Ascending aorta (tissue), 2 donors: ENCODE measurements around the gene TYMS. TPM values are rescaled to one million over a fixed set of nuclear protein-coding genes. Genes with fewer than 3 reads are reported as not detected.

ENCODE experiments used
- DNase-seq, 2 donors: peaks; one replicate each; pipeline ENCODE4 v3.0.0-alpha.2; 2019; ENCODE audit warnings: low spot score in 2 of 2
- H3K27ac ChIP-seq, 2 donors: fragments of 200-600 bp; sonication (generic); one replicate each; pipeline ENCODE4 v1.5.1; 2016 to 2017; ENCODE audit warnings: mild to moderate bottlenecking in 1 of 2
- H3K27me3 ChIP-seq: fragments of 200-600 bp; sonication (generic); one replicate; pipeline ENCODE4 v1.5.1; 2017
- H3K36me3 ChIP-seq, 2 donors: fragments of 200-600 bp; sonication (generic); one replicate each; pipeline ENCODE4 v1.5.1; 2016
- H3K4me1 ChIP-seq, 2 donors: fragments of 200-600 bp; sonication (generic); one replicate each; pipeline ENCODE4 v1.5.1; 2016 to 2017; ENCODE audit warnings: mild to moderate bottlenecking in 1 of 2
- H3K4me3 ChIP-seq, 2 donors: fragments of 200-600 bp; sonication (generic); one replicate each; pipeline ENCODE4 v1.5.1; 2016 to 2017; ENCODE audit warnings: mild to moderate bottlenecking in 1 of 2
- H3K9me3 ChIP-seq, 2 donors: fragments of 200-600 bp; sonication (generic); one replicate each; pipeline ENCODE4 v1.5.1; 2016
- intact Hi-C: fragments of 100-400 bp; cut with DNase I; formaldehyde crosslinking; loops from one replicate; pipeline ENCODE4 v1.15.1; 2023
- total RNA-seq: library from RNA; depleted of rRNA; stranded (reverse); fragments of >200 nt; gene quantifications from one replicate; pipeline ENCODE4 v1.1.0, GENCODE V29; 2016
- TF ChIP-seq, protein P1 (sequence below), 3 experiments: fragments of 200-600 bp in 2 of 3; fragments of 450-650 bp in 1 of 3; sonication (generic) in 2 of 3; IDR thresholded peaks; one replicate each; pipeline ENCODE4 v1.5.1; 2016 to 2019; ENCODE audit warnings: antibody characterized with exemption in 3 of 3, mild to moderate bottlenecking in 1 of 3, moderate library complexity in 1 of 3

Gene TYMS
- total RNA-seq, 1 donor from 2014 or later: 0.53 TPM

DNA sequence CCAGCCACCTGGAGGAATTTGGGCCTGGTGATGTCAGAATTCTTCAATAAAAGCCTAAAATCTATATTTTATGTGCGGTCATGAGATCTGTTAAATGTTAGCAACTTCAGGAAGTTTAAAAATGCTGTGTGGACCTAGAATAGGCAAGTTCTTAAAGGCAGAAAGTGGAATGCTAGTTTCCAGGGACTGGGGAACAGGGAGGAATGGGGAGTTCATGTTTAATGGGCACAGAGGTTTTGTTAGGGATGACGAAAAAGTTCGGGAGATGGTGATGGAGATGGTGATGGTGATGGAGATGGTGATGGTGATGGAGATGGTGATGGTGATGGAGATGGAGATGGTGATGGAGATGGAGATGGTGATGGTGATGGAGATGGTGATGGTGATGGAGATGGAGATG is 9.2 kb downstream of the TYMS start:
- no peak overlapping the region for H3K4me3 ChIP-seq
- no peak for DNase-seq
- TF ChIP-seq, protein P1, sequence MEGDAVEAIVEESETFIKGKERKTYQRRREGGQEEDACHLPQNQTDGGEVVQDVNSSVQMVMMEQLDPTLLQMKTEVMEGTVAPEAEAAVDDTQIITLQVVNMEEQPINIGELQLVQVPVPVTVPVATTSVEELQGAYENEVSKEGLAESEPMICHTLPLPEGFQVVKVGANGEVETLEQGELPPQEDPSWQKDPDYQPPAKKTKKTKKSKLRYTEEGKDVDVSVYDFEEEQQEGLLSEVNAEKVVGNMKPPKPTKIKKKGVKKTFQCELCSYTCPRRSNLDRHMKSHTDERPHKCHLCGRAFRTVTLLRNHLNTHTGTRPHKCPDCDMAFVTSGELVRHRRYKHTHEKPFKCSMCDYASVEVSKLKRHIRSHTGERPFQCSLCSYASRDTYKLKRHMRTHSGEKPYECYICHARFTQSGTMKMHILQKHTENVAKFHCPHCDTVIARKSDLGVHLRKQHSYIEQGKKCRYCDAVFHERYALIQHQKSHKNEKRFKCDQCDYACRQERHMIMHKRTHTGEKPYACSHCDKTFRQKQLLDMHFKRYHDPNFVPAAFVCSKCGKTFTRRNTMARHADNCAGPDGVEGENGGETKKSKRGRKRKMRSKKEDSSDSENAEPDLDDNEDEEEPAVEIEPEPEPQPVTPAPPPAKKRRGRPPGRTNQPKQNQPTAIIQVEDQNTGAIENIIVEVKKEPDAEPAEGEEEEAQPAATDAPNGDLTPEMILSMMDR (IDR thresholded peaks at IDR 0.05): no peak
- H3K27ac ChIP-seq: no peak overlapping the region
- no peaks in the 10 kb centered on the region for H3K27me3 ChIP-seq
- H3K4me1 ChIP-seq: no peaks in the 10 kb centered on the region
- peaks cover 2 to 18% of the 10 kb centered on the region in 2 donors for H3K36me3 ChIP-seq
- intact Hi-C loops: no loop called here
- H3K9me3 ChIP-seq: no peaks in the 10 kb centered on the region

DNA sequence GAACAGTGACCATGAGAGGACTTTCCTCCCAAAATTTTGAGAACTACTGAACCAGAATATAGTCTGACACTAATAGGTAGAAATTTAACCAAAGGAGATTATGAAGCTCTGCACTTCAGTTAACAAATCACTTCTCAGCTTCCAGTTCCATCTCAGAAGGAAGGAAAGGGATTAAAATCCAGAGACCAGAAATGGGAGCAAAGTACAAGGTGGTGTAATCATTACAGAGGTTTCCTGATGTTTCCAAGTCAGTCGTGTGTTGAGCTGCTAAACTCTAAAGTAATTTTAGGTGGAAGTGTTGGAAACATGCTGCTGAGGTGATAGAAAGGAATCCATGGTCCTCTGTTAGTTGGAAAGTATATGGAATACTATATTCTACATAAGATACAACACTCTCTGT is 10.8 kb downstream of the TYMS start:
- no peaks in the 10 kb centered on the region for H3K9me3 ChIP-seq
- H3K36me3 ChIP-seq: peaks cover 4 to 34% of the 10 kb centered on the region in 2 donors
- H3K27me3 ChIP-seq: no peaks in the 10 kb centered on the region
- intact Hi-C loops: no loop called here
- no peaks in the 10 kb centered on the region for H3K4me1 ChIP-seq
- no peak overlapping the region for H3K27ac ChIP-seq
- DNase-seq: no peak
- TF ChIP-seq, protein P1 (IDR thresholded peaks at IDR 0.05): no peak
- H3K4me3 ChIP-seq: no peak overlapping the region

DNA sequence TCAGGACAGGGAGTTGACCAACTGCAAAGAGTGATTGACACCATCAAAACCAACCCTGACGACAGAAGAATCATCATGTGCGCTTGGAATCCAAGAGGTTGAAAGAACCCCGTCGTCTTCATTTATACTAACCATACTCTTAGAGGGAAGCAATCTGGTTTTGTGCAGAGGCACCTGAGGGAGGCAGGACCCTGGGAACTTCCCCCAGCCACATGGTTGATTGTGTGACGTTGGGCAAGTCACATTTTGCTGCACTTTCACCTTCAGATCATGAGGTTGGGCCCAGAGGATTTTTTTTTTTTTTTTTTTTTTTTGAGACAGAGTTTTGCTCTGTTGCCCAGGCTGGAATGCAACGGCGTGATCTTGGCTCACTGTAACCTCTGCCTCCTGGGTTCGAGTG is 11.6 kb downstream of the TYMS start:
- H3K36me3 ChIP-seq: peaks cover 4 to 40% of the 10 kb centered on the region in 2 donors
- H3K27ac ChIP-seq: no peak overlapping the region
- TF ChIP-seq, protein P1 (IDR thresholded peaks at IDR 0.05): no peak
- no peak overlapping the region for H3K4me3 ChIP-seq
- no peaks in the 10 kb centered on the region for H3K27me3 ChIP-seq
- DNase-seq: no peak
- no peaks in the 10 kb centered on the region for H3K9me3 ChIP-seq
- no peaks in the 10 kb centered on the region for H3K4me1 ChIP-seq
- intact Hi-C loops: no loop called here

DNA sequence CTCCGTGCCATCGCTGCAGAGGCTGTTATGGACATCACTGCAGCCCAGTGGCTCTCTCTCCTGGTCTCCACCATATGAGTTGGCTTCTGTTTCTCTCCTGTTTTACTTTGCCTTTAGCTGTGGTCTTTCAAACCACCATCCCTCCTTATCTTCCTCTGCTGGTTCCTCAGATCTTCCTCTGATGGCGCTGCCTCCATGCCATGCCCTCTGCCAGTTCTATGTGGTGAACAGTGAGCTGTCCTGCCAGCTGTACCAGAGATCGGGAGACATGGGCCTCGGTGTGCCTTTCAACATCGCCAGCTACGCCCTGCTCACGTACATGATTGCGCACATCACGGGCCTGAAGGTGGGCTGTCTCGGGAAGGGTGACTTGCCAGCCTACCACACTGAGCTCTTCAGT is 13.1 kb downstream of the TYMS start:
- H3K4me3 ChIP-seq: no peak overlapping the region
- no peaks in the 10 kb centered on the region for H3K4me1 ChIP-seq
- H3K27me3 ChIP-seq: no peaks in the 10 kb centered on the region
- TF ChIP-seq, protein P1 (IDR thresholded peaks at IDR 0.05): no peak
- DNase-seq: no peak
- H3K27ac ChIP-seq: no peak overlapping the region
- intact Hi-C loops: no loop called here
- H3K9me3 ChIP-seq: no peaks in the 10 kb centered on the region
- H3K36me3 ChIP-seq: peaks cover 4 to 50% of the 10 kb centered on the region in 2 donors

DNA sequence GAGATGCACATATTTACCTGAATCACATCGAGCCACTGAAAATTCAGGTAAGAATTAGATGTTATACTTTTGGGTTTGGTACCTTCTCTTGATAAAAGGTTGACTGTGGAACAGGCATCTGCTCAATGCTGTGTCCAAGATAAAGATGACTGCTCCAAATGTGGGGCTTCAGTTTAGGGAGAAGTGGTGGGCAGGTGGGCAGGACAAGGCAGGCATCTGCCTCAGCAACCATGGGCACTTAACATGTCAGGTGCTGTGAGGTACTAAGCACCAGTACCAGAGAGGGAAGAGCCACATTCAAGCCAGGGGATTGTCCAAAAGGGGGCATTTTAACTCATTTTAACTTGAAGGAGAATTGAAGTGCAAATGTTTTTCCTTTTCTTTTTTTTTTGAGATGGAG is 14.0 kb downstream of the TYMS start:
- TF ChIP-seq, protein P1 (IDR thresholded peaks at IDR 0.05): no peak
- Histone ChIP-seq H3K27ac (no peak overlapping the region), H3K36me3 (peaks cover 4 to 57% of the 10 kb centered on the region in 2 donors), H3K4me1 (no peaks in the 10 kb centered on the region), H3K27me3 (no peaks in the 10 kb centered on the region), H3K4me3 (no peak overlapping the region), H3K9me3 (no peaks in the 10 kb centered on the region)
- intact Hi-C loops: no loop called here
- DNase-seq: no peak

DNA sequence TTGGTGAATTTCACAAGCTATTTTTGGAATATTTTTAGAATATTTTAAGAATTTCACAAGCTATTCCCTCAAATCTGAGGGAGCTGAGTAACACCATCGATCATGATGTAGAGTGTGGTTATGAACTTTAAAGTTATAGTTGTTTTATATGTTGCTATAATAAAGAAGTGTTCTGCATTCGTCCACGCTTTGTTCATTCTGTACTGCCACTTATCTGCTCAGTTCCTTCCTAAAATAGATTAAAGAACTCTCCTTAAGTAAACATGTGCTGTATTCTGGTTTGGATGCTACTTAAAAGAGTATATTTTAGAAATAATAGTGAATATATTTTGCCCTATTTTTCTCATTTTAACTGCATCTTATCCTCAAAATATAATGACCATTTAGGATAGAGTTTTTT is 15.9 kb downstream of the TYMS start:
- H3K9me3 ChIP-seq: no peaks in the 10 kb centered on the region
- H3K4me3 ChIP-seq: no peak overlapping the region
- H3K27me3 ChIP-seq: no peaks in the 10 kb centered on the region
- no peak for DNase-seq
- TF ChIP-seq, protein P1 (IDR thresholded peaks at IDR 0.05): no peak
- H3K4me1 ChIP-seq: no peaks in the 10 kb centered on the region
- no peak overlapping the region for H3K27ac ChIP-seq
- intact Hi-C loops: no loop called here
- peaks cover 9 to 72% of the 10 kb centered on the region in 2 donors for H3K36me3 ChIP-seq
